Measurements from ENCODE around the gene CREG2.

The CREG2 gene

DNA sequence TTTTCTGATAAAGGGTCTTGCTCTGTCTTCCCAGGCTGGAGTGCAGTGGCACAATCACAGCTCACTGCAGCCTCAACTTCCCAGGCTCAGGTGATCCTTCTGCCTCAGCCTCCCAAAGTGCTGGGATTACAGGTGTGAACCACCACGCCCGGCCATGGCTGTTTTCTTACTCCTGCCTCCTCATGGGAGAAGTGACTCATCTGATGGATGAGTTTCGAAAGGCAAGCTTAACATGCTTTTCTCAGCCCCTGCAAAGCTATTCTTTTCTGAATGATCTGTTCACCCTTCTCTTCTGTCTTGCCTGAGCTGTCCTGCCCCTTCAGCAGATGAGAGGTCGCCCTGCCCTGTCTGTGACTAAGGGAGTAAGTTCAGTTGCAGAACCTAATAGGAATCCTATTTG lies 929 bp upstream of the CREG2 start:
- no peak for DNase-seq (ENCODE audit: extremely low read depth, low read depth)
- TF ChIP-seq, protein P1, sequence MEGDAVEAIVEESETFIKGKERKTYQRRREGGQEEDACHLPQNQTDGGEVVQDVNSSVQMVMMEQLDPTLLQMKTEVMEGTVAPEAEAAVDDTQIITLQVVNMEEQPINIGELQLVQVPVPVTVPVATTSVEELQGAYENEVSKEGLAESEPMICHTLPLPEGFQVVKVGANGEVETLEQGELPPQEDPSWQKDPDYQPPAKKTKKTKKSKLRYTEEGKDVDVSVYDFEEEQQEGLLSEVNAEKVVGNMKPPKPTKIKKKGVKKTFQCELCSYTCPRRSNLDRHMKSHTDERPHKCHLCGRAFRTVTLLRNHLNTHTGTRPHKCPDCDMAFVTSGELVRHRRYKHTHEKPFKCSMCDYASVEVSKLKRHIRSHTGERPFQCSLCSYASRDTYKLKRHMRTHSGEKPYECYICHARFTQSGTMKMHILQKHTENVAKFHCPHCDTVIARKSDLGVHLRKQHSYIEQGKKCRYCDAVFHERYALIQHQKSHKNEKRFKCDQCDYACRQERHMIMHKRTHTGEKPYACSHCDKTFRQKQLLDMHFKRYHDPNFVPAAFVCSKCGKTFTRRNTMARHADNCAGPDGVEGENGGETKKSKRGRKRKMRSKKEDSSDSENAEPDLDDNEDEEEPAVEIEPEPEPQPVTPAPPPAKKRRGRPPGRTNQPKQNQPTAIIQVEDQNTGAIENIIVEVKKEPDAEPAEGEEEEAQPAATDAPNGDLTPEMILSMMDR (IDR thresholded peaks at IDR 0.05; ENCODE audit: low read depth, low read length): no peak

DNA sequence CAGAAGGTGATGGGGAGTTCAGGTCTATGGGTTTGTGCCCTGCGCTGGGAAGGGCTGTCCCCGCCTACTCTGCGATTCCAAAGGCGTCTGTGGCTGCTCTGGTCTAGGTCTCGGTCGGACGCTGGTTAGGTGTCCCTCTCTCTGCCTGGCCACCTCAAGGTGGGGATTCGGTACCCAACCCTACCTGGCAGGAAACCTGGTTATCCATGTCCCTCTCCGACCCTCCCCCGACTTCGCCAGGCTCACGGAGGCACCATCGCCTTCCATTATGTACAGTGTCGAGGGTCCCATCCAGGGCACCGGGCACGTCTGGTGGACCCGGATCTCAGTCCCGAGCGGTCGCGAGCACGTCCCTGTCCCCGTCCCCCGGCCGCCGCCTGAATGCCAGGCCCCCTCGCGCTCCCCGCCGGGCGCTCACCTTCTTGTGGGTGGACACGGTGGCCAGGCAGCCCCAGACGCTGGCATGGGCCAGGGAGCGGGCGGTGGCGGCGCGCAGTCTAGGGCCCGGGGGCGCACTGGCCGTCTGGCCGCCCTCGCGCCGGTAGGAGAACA lies 628 bp downstream of the CREG2 start:
- DNase-seq (ENCODE audit: extremely low read depth, low read depth): no peak
- TF ChIP-seq, protein P1 (IDR thresholded peaks at IDR 0.05; ENCODE audit: low read depth, low read length): no peak

DNA sequence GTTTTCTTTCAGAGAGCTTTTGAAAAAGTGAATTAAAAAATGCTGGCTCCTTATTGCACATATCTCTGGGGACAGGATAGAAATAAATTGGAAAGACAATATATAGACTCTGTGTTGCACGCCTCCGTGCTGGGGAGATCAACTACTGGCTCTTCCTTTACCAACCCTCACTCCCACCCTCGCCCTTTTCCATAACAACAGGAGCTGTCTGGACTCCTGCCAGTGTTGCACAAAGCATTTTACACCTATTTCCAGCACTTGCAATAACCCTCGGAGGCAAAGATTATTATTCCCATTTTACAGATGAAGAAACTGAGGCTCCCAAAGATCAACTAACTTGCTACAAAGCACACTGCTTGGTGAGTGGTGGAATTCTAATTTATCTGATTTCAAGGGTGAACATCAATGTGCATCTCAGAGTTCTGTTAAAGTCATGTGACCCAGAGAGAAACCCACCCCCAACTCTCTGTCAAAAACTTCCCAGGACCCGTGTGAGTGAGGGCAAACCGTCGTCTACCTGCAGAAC lies 4.2 kb downstream of the CREG2 start:
- TF ChIP-seq, protein P1 (IDR thresholded peaks at IDR 0.05; ENCODE audit: low read depth, low read length): no peak
- DNase-seq (ENCODE audit: extremely low read depth, low read depth): no peak

DNA sequence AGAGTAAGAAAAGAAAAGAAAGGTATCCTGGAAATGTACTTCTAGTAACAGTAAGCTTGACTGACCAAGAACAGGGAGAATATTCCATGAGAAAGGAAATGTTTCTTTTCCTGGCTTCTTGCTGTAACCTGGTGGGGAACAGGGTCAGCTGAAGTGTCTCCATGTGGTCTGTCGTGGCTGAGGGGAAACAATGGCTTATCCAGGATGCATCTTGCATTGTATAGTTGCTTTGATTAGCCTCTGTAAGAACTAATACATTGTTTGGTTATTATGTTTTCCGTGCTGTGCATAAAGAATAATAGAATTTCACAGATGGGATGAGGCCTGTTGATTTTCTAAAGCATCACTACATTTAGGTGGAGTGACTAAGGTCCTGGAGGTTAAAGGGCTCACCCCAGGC lies 4.9 kb downstream of the CREG2 start:
- TF ChIP-seq, protein P1 (IDR thresholded peaks at IDR 0.05; ENCODE audit: low read depth, low read length): no peak
- no peak for DNase-seq (ENCODE audit: extremely low read depth, low read depth)

DNA sequence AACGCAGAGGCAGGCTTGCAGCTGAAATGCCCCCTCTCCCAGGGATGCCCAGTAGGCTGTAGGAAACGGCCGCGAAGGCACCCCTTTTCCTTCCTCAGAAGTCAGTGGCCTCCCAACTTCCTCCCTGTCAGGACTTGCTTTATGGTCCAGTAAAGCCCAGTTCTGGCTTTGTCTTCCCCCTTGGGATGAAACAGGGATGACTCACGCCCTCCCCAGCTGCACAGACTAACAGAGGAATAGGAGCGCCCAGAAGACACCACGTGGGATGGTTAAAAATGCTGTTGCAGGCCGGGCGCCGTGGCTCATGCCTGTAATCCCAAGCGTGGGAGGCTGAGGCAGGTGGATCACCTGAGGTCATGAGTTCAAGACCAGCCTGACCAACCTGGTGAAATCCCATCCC lies 6.9 kb downstream of the CREG2 start:
- no peak for DNase-seq (ENCODE audit: extremely low read depth, low read depth)
- TF ChIP-seq, protein P1 (IDR thresholded peaks at IDR 0.05; ENCODE audit: low read depth, low read length): no peak

DNA sequence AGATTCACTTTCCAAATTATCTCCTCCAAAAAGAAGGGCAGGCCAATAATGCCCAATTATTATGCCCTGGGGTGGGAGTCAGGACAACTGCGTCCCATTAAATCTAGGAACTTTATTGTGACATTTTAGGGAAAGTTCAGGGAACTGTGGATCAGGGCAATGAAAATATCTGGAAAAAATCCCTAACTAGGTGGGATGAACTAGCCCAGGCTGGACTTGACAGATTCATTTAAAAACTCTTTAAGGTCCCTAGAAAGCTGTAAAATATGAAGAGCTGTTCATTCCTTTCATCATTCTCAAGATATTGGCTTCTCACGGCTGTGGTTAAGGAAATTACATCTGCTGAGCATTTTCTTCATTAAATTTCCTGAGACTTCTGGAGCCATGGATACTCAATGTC lies 8.2 kb downstream of the CREG2 start:
- TF ChIP-seq, protein P1 (IDR thresholded peaks at IDR 0.05; ENCODE audit: low read depth, low read length): no peak
- DNase-seq (ENCODE audit: extremely low read depth, low read depth): no peak

DNA sequence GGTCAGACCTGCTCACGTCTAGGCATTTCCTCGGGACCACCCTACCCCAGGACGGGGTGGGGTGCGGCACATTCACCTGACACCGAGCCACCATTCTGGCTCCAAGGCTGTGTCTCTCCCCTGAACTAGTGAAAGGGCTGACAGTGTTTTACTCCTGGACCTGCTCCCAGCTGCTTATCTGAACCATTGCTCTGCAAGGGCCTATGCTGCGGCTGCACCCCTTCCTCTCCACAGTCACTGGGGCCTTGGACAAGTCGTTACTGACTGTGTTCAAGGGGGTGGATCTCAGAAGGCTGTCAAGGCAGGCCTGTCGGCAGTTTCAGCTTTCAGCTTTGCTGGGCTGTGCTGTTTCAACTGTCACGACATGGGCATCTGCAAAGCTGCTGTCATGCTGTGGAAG lies 11.7 kb downstream of the CREG2 start:
- DNase-seq (ENCODE audit: extremely low read depth, low read depth): no peak
- TF ChIP-seq, protein P1 (IDR thresholded peaks at IDR 0.05; ENCODE audit: low read depth, low read length): no peak

Data from AG09319 (cell line).